ENCODE data around the gene ZBTB38. TPM values are rescaled to one million over a fixed set of nuclear protein-coding genes. Genes with fewer than 3 reads are reported as not detected.

The ZBTB38 gene
- total RNA-seq, 2 experiments from 2014 or later: 21.8 to 22.0 TPM

GRCh38 chr3:141405025-141405424 is 36.7 kb downstream of the ZBTB38 start:
- Histone ChIP-seq H3K4me1 (ENCODE audit: insufficient read depth, low read length) (peaks cover 33% of the 10 kb centered on the region), H3K4me3 (ENCODE audit: low read length) (no peak overlapping the region), H3K27me3 (ENCODE audit: control insufficient read depth in 1 of 2, insufficient read depth in 2 of 2, low read length in 2 of 2) (no peaks in the 10 kb centered on the region), H3K36me3 (ENCODE audit: insufficient read depth, low read length) (peaks cover 45% of the 10 kb centered on the region), H3K27ac (ENCODE audit: low read depth in 1 of 2, low read length in 2 of 2) (no peak overlapping the region), H3K9me3 (ENCODE audit: control insufficient read depth in 1 of 2, insufficient read depth in 1 of 2, low read length in 2 of 2) (no peaks in the 10 kb centered on the region)
- H3K4me1 Mint-ChIP-seq (ENCODE audit: low read depth): peaks cover 58% of the 10 kb centered on the region
- TF ChIP-seq, protein P1, sequence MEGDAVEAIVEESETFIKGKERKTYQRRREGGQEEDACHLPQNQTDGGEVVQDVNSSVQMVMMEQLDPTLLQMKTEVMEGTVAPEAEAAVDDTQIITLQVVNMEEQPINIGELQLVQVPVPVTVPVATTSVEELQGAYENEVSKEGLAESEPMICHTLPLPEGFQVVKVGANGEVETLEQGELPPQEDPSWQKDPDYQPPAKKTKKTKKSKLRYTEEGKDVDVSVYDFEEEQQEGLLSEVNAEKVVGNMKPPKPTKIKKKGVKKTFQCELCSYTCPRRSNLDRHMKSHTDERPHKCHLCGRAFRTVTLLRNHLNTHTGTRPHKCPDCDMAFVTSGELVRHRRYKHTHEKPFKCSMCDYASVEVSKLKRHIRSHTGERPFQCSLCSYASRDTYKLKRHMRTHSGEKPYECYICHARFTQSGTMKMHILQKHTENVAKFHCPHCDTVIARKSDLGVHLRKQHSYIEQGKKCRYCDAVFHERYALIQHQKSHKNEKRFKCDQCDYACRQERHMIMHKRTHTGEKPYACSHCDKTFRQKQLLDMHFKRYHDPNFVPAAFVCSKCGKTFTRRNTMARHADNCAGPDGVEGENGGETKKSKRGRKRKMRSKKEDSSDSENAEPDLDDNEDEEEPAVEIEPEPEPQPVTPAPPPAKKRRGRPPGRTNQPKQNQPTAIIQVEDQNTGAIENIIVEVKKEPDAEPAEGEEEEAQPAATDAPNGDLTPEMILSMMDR (IDR thresholded peaks at IDR 0.05): no peak
- H3K27ac Mint-ChIP-seq: peak overlapping the region; percentile 98
- DNase-seq (no peak), ATAC-seq (ENCODE audit: poor library complexity) (no peak)
- ChIA-PET POLR2A (interaction anchor here (1.9 to 5.3 kb wide), 2 partner anchors 8 to 17 kb away, joined by 4 to 114 read pairs; no protein-coding TSS in a partner anchor), CTCF (interaction anchor here (1.1 kb wide), 1 partner anchor 20 kb away, joined by 3 read pairs; no protein-coding TSS in a partner anchor)
- intact Hi-C loops (cut with DNase I, micrococcal nuclease): loop anchor here in 1 of 2 experiments (5.0 kb wide), 1 partner anchor 33 kb away; no protein-coding TSS in a partner anchor
- peak overlapping the region; percentile 35 for H3K4me3 Mint-ChIP-seq
- H3K9me3 Mint-ChIP-seq: no peaks in the 10 kb centered on the region
- H3K36me3 Mint-ChIP-seq (ENCODE audit: low read depth): peaks cover 65% of the 10 kb centered on the region
- H3K27me3 Mint-ChIP-seq: no peaks in the 10 kb centered on the region

- peaks cover 65% of the 10 kb centered on the region for H3K36me3 Mint-ChIP-seq (ENCODE audit: low read depth)
- peak overlapping the region; percentile 7 for H3K4me3 Mint-ChIP-seq
- ChIA-PET POLR2A (interaction anchor here (1.9 kb wide), 1 partner anchor 17 kb away, joined by 4 read pairs; no protein-coding TSS in a partner anchor), CTCF (interaction anchor here (1.1 to 1.2 kb wide), 2 partner anchors 19 to 36 kb away, joined by 3 to 4 read pairs; no protein-coding TSS in a partner anchor)
- TF ChIP-seq, protein P1 (IDR thresholded peaks at IDR 0.05): no peak
- peak overlapping the region; percentile 98 for H3K27ac Mint-ChIP-seq
- ATAC-seq (ENCODE audit: poor library complexity) (no peak), DNase-seq (no peak)
- H3K9me3 Mint-ChIP-seq: no peaks in the 10 kb centered on the region
- Histone ChIP-seq H3K27ac (ENCODE audit: low read depth in 1 of 2, low read length in 2 of 2) (no peak overlapping the region), H3K27me3 (ENCODE audit: control insufficient read depth in 1 of 2, insufficient read depth in 2 of 2, low read length in 2 of 2) (no peaks in the 10 kb centered on the region), H3K9me3 (ENCODE audit: control insufficient read depth in 1 of 2, insufficient read depth in 1 of 2, low read length in 2 of 2) (no peaks in the 10 kb centered on the region), H3K36me3 (ENCODE audit: insufficient read depth, low read length) (peaks cover 49% of the 10 kb centered on the region), H3K4me1 (ENCODE audit: insufficient read depth, low read length) (peaks cover 38% of the 10 kb centered on the region), H3K4me3 (ENCODE audit: low read length) (no peak overlapping the region)
- intact Hi-C loops (cut with DNase I, micrococcal nuclease): loop anchor here in 1 of 2 experiments (5.0 kb wide), 1 partner anchor 33 kb away; no protein-coding TSS in a partner anchor
- H3K4me1 Mint-ChIP-seq (ENCODE audit: low read depth): peaks cover 58% of the 10 kb centered on the region
- no peaks in the 10 kb centered on the region for H3K27me3 Mint-ChIP-seq
These were observed 37.3 kb downstream of the ZBTB38 start for GRCh38 chr3:141405591-141405990.

GRCh38 chr3:141406265-141406664 is 38.0 kb downstream of the ZBTB38 start:
- Mint-ChIP-seq H3K27me3 (no peaks in the 10 kb centered on the region), H3K9me3 (no peaks in the 10 kb centered on the region), H3K36me3 (ENCODE audit: low read depth) (peaks cover 65% of the 10 kb centered on the region), H3K4me3 (no peak overlapping the region), H3K4me1 (ENCODE audit: low read depth) (peaks cover 58% of the 10 kb centered on the region), H3K27ac (peak overlapping the region; percentile 98)
- peaks cover 42% of the 10 kb centered on the region for H3K4me1 ChIP-seq (ENCODE audit: insufficient read depth, low read length)
- no peaks in the 10 kb centered on the region for H3K27me3 ChIP-seq (ENCODE audit: control insufficient read depth in 1 of 2, insufficient read depth in 2 of 2, low read length in 2 of 2)
- no peak overlapping the region for H3K4me3 ChIP-seq (ENCODE audit: low read length)
- ATAC-seq (ENCODE audit: poor library complexity): no peak
- ChIA-PET POLR2A (no interaction called here), CTCF (interaction anchor here (1.2 kb wide), 1 partner anchor 35 kb away, joined by 4 read pairs; no protein-coding TSS in a partner anchor)
- TF ChIP-seq, protein P1 (IDR thresholded peaks at IDR 0.05): no peak
- intact Hi-C loops (cut with DNase I, micrococcal nuclease): loop anchor here in 1 of 2 experiments (5.0 kb wide), 1 partner anchor 34 kb away; no protein-coding TSS in a partner anchor
- H3K27ac ChIP-seq (ENCODE audit: low read depth in 1 of 2, low read length in 2 of 2): no peak overlapping the region
- no peak for DNase-seq
- peaks cover 49% of the 10 kb centered on the region for H3K36me3 ChIP-seq (ENCODE audit: insufficient read depth, low read length)
- no peaks in the 10 kb centered on the region for H3K9me3 ChIP-seq (ENCODE audit: control insufficient read depth in 1 of 2, insufficient read depth in 1 of 2, low read length in 2 of 2)
